Measurements from ENCODE around the gene CGB5.

CGB5 gene

DNA sequence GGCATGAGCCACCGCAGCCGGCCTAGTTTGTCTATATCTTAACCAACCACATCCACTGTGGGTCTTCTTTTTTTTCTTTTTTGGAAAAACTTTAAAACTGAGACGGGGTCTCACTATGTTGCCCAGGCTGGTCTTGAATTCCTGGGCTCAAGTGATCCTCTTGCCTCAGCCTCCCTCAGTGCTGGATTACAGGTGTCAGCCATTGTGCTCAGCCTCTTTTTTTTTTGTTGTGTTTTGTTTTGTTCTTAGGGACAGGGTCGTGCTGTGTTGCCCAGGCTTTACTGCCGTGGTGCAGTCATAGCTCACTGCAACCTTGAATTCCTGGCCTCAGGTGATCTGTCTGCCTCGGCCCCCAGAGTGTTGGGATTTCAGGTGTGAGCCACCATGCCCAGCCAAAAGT lies 49.0 kb downstream of the CGB5 start:
- no peak for FAIRE-seq
- TF ChIP-seq, protein P1, sequence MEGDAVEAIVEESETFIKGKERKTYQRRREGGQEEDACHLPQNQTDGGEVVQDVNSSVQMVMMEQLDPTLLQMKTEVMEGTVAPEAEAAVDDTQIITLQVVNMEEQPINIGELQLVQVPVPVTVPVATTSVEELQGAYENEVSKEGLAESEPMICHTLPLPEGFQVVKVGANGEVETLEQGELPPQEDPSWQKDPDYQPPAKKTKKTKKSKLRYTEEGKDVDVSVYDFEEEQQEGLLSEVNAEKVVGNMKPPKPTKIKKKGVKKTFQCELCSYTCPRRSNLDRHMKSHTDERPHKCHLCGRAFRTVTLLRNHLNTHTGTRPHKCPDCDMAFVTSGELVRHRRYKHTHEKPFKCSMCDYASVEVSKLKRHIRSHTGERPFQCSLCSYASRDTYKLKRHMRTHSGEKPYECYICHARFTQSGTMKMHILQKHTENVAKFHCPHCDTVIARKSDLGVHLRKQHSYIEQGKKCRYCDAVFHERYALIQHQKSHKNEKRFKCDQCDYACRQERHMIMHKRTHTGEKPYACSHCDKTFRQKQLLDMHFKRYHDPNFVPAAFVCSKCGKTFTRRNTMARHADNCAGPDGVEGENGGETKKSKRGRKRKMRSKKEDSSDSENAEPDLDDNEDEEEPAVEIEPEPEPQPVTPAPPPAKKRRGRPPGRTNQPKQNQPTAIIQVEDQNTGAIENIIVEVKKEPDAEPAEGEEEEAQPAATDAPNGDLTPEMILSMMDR (IDR thresholded peaks at IDR 0.05; ENCODE audit: insufficient read depth, missing control alignments), result no peak
- no peak for DNase-seq (ENCODE audit: insufficient read length, low spot score)

All from D721Med (cell line).